SH-SY5Y (cell line): ENCODE results near the gene ATG2B.

ENCODE experiments used
- GATA2 ChIP-seq: IDR thresholded peaks from 2 replicates; pipeline ENCODE4 v1.6.1; 2011; ENCODE audit warnings: mild to moderate bottlenecking, low read depth, low read length
- GATA3 ChIP-seq: IDR thresholded peaks from 2 replicates; pipeline ENCODE4 v1.6.1; 2011; ENCODE audit warnings: low read depth, mild to moderate bottlenecking, low read length, moderate library complexity

- TF ChIP-seq GATA3 = no peak
- TF ChIP-seq GATA2 = no peak
Measured at GRCh38 chr14:96229315-96229714, 133.8 kb downstream of the ATG2B start.
